GM12872 (cell line): ENCODE data around the gene IQSEC2.
A peak's percentile ranks its signal among the peaks of the same experiment; 100 is the strongest.

Source experiments
- CTCF ChIP-seq: IDR thresholded peaks from 3 replicates; pipeline ENCODE4 v1.5.1; 2011; ENCODE audit warnings: low read depth, mild to moderate bottlenecking, low read length, moderate library complexity; ENCODE audit not compliant: insufficient read depth

Gene IQSEC2

GRCh38 chrX:53312946-53313727 lies 31.8 kb upstream of the IQSEC2 start:
- peak; percentile 64 for TF ChIP-seq CTCF

GRCh38 chrX:53309837-53310236 lies 28.5 kb upstream of the IQSEC2 start:
- no peak for TF ChIP-seq CTCF

GRCh38 chrX:53308836-53309235 lies 27.5 kb upstream of the IQSEC2 start:
- TF ChIP-seq CTCF: no peak

- TF ChIP-seq CTCF: no peak
Measured at GRCh38 chrX:53305996-53306937, 24.9 kb upstream of the IQSEC2 start.

GRCh38 chrX:53305219-53305995 lies 24.0 kb upstream of the IQSEC2 start:
- TF ChIP-seq CTCF: no peak

- no peak for TF ChIP-seq CTCF
Measured at GRCh38 chrX:53303195-53303594, 21.8 kb upstream of the IQSEC2 start.

- TF ChIP-seq CTCF: no peak
Measured at GRCh38 chrX:53300157-53300556, 18.8 kb upstream of the IQSEC2 start.
